ENCODE data around the gene ZNHIT6.
"Not testable (repeated sequence)": the region's sequence is repeated elsewhere in the genome, so short reads cannot be mapped to it uniquely, and the experiment has no call there.

ZNHIT6 gene

DNA sequence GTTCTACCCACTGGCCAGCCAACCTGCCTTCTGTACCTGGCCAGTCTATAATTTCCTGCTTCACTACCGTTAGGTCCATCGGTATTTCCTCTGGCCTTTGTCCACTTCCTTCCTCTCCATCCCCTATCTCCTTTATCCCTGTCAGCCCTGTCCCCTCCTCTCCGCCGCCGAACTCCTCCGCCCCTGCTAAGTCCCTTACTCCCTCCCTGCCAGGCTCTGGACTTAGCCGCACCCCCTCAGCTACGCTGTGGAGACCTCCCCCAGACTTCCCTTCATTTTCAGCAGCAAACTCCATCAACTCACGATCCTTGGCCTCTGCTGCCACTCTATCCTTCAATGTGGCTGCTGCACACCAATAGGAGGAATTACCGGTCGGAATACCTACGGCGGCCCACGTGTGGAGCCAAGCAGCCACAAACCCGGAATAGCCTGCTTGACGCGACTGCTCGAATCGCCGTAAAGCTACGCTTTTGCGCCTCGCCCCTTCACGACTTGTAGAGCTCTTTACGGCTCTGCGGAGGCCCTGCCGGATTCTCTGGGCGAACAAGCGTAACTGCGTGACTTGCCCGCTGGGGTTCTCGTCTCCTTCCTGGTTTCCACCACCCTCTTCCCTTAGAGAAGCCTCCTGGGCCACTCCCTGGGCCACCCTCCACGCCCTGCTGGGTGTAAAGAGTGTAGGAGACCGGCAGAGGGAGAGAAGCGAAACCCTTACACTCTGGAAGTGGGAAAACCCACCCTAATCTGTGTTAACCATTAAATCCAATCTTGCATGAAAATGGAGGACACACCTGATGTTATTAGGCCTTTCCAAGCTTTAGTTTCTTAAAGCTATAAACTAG is at the start of gene ZNHIT6:
TSS of gene ZNHIT6 (minus strand) at position 444 of the 839 bp plus-strand sequence. CDS start at position 295, 149 bp downstream.
- DNase-seq = peak; percentile 96

DNA sequence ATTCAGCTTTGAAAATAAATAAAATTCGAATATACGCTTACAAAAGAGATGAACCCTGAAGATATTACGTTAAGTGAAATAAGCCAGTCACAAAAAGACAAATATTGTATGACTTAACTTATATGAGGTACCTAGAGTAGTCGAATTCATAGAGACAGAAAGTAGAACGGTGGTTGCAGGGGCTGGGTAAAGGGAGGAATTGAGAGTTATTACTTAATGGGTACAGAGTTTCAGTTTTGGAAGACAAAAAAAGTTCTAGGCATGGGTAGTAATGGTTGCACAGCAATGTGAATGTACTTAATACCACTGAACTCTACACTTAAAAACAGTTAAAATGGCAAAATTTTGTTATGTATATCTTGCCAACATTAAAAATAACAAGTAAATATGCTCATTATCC is 48.6 kb upstream of the ZNHIT6 start:
- peak; percentile 17 for DNase-seq

GRCh38 chr1:85748120-85748519 is 39.9 kb upstream of the ZNHIT6 start:
- no peak for DNase-seq

DNA sequence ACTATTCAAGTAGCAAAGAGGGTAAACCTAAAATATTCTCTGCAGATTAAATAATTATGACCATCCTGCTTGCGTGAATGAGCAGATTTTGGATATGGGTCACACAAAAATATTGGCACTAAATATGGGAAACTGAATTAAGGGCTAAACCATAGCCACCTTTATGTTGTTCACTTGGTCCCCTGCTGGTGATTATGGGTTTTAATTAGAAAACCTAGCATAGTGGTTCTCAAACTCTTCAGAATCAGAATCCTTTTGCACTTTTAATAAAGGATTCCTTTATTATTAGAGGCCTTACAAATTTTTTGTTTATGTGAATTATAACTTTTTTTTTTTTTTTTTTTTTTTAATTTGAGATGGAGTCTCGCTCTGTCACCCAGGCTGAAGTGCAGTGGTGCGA is 38.5 kb upstream of the ZNHIT6 start:
- no peak for DNase-seq

DNA sequence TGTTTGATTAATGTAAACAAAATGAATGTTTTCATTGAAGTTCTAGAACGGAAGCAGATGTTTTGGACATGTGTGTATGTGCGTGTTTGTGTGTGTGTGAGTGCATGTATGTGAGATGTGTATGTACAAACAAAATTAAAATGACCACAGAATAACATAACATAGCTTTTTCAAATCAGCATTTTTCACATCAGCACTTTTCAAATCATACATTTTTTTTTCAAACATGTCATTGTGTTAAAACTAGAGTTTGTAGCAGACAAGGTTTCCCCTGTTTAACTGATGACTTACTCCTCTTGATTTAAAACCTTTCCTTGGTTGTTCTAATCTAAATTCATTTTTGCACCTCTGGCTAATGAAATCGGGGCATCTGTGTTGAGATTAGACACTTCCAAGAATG is 35.6 kb upstream of the ZNHIT6 start:
- no peak for DNase-seq

DNA sequence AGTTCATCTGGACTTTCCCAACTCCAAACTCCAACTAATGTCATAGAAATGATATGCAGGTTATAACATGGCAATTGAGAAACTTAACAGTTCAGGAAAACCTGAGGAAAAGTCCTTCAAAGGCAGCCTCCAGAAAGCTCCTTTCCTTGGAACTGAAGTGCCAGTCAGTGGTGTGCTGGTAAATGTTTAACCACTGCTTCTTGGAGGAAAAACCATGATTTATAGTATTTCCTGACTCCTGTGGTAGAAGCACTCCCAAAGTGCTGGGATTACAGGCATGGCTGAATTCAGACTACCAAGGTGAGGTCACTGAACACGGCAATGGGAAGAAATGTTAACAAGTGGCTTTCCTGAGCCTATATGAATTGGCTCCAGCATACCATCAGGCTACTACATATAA is 26.7 kb upstream of the ZNHIT6 start:
- no peak for DNase-seq

DNA sequence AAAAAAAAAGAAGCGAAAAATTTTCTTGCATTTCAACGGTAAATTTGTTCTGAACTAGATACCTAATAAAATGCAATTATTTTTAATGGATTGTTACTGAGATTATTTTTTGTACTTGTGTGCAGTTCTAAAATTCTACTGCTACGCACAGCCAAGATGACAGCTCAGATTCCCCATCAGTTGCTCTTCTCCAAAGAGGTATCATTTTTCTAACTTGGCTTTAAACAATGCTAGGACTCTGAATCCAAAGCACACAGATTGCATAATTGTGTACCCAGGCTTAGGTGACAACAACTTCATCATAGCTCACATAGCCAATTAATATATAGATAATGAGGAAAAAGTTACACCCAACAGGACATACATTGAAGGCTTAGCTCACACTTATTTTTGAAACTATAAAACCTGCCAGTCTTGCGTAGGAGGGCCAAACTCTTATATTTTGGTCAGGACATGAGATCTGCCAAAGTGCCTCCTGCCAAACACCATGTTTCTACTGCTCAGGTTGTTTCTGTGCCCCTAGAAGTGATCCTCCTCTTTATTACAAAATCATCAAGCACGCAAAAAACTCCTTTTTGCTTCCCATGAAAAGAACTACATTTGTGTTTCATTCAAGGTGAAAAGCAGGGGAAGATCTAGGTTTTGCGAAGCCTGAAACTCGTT is 10.6 kb upstream of the ZNHIT6 start:
- DNase-seq = no peak

DNA sequence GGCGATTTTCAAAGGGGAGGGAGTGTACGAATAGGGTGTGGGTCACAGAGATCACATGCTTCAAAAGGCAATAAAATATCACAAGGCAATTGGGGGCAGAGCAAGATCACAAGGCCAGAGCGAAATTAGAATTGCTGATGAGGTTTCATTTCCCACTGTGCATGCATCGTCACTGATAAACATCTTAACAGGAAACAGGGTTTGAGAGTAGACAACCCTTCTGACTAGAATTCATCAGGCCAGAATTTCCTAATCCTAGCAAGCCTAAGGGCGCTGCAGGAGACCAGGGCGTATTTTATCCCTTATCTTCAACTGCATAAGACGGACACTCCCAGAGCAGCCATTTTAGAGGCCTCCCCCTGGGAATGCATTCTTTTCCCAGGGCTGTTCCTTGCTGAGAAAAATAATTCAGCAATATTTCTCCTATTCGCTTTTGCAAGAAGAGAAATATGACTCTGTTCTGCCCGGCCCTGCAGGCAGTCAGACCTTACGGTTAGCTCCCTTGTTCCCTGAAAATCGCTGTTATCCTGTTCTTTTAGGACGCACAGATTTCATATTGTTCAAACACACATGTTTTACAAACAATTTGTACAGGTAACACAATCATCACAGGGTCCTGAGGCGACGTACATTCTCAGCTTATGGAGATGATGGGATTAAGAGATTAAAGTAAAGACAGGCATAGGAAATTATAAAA is 6.3 kb upstream of the ZNHIT6 start:
- DNase-seq = not testable (repeated sequence)

DNA sequence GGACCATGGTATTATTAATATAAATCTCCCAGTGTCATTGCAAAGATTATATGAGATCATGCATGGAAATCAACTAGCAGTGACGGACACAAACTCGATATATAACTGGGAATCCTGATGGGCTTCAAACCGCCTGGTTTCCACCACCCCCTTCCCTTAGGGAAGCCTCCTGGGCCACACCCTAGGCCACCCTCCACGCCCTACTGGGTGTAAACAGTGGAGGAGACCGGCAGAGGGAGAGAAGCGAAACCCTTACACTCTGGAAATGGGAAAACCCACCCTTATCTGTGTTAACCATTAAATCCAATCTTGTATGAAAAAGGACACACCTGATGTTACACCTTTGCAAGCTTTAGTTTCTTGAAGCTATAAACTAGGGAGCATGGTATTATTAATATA is 595 bp upstream of the ZNHIT6 start:
- no peak for DNase-seq

DNA sequence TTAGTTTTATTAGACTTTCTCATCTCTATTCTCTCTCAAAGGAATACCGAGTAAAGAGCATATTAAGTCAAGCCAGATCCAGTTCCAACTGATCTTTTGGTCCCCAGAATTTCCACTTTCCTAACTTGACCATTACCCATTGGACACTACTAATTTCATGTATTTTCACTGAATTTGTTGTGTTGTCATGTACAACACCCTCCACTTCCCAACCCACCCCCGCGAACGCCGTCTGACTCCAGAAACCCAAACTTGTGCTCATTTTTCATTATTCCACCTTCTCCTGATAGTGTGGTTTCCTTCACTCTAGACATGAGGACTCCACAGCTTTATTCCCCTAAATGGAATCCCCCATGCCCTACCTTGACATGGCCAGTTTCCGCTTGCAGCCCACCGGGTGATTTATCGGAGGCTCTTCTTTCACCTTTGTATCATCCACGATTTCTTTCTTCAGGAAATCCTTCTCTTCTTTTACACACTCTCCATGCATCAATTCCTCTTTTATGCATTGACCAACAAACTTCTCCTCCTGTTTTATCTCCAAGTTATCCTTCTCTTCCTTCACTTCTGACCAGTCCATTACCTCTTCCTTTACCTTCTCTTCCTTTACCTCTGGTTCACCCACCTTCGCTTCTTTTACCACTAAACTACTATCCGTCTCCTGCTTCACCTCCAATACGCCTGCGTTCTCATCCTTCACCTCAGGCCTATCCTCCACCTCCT is 805 bp downstream of the ZNHIT6 start:
- no peak for DNase-seq

DNA sequence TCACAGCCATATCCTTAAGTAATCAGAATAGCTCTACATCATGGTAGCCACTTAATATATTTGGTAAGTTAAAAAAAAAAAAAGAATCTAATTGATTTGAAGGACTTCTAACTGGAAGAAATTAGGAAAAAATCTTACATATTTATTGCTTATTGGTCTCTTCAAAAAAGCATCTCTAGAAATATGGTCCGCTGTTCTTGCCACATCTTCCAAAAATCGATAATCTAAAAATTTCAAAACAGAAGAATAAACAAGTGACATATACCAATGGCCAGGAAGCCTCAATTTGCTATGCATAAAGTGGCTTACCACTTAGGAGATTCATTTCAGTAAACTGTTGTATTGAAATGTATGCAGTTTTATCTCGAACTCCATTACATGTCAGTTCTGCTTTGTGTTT is 2.3 kb downstream of the ZNHIT6 start:
- no peak for DNase-seq

DNA sequence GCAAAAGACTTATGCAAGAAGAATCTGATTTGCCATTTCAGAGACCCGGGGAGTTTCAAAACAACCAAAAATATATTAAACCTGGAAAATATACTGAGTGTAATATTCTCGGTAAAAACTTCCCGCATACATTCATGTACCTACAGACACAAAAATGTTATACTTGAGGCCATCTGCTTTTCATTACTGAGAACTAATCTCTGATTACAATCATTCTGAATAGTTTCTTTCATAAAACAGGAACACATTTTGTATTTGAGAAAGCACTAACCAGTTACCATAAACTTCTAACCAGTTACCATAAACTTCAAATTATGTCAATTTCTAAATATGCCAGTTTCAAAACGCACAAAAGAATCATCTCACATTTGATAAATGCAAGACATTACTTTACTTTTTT is 7.8 kb downstream of the ZNHIT6 start:
- no peak for DNase-seq

DNA sequence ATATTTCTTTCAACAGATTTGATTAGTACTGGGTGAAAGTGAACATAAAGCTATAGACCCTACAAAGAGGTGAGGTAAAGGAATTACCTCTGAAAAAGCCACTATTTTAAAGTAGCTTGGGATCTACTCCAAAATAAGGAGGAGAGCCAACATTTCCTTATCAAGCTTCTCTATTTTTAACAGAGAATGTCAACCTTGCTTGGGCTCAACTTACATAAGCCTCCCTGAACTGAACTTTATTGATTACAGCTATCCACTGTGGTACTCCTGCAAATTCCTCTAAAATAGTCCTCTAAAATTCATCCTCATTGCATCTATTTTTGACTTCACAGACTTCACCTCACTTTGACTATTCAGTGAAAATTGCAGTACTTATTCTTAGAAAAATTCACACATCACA is 10.3 kb downstream of the ZNHIT6 start:
- no peak for DNase-seq

GRCh38 chr1:85692730-85693314 is 15.4 kb downstream of the ZNHIT6 start:
- no peak for DNase-seq

DNA sequence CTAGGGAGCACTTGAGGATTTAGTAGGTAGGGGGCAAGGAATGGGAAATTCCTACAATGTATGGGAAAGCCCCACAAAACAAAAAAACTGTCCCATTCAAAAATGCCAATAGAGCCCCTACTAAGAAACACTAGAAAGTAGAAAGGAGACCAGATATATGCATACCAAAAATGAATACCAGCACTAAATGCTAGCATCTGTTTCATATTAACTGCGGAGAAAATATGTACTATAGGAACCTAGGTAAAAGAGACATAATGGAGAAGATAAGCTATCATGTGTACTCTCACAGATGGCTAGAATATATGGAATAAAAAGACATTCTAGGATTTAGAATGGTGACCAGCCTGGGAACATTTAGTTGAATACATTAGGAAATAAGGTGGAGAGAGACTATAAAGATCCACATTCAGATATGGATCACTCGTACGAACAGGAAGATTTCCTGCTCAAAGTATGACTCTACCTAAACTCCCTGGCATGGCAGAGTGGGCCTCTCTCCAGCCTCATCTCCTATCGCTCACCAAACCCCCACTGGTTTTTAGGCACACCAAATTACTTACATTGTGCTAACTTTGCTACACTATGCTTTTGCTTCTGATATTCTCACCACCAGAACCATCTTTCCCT is 18.3 kb downstream of the ZNHIT6 start:
- no peak for DNase-seq

- no peak for DNase-seq
Measured at GRCh38 chr1:85683292-85684025, 24.8 kb downstream of the ZNHIT6 start.

GRCh38 chr1:85681087-85681486 is 27.1 kb downstream of the ZNHIT6 start:
- DNase-seq = no peak

DNA sequence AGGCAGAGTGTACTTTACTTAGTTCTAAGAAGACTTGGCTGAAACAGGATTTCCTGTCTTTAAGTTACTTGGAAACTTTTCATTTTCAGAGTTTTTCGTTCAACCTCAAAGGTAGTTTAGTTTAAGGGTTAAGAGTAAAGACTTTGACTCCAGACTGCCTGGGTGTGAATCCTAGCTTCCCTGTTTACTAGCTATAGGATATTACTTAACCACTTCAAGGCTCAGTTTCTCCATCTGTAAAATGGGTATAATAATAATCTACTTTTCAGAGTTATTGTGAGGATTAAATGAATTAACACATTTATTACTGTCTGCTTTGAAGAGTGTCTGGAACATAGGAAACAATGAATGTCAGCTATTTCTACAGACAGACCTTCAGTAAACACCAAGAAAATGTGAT is 30.0 kb downstream of the ZNHIT6 start:
- DNase-seq = no peak

GRCh38 chr1:85677656-85678055 is 30.6 kb downstream of the ZNHIT6 start:
- no peak for DNase-seq

DNA sequence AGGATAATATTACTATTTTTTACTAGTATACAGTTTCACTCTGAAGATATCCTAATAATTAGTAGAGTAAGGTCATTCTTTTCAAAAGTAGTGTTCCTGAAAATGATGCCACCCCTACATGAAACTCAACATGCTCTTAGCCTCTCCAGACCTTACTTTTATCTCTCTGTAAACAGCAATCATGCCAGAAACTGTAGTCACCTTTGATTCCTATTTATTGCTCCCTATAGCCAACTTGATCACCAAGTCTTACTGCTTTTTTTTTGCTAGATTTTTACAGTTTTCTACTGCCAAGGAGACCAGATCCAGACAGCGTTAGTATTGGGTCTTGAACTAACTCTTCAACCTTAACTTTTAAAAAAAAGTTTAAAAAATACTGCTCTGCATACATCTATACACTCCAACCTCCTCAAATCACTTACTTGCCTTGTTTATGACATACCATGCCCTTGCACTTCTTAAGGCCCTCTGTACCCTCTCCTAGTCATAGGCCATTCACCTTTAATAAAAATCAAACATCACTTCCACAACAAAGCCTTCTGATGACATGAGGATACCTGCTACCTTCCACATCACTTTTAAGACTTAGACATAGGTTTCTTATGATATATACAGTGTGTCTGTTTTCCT is 36.1 kb downstream of the ZNHIT6 start:
- DNase-seq = no peak

DNA sequence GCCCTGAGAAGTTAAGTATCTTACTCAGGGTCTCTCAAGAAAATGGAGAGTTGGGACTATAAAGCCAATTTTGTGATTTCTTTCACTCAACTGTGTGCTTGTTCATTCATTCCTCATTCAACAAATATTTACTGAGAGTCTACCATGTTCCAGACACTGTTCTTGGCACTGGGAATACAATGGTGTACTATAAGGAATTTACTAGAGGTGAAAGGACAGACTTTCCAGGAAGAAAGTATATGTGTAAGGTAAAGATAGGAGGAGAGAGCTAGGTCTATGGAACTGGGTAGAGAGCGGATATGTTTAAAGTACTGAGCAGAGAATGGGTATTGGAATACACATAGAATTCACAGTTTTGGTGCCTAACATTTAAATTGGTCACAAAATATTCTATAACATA is 42.3 kb downstream of the ZNHIT6 start:
- DNase-seq = no peak

All from MV-4-11 (cell line).